Measurements from ENCODE around the gene CEP57. TPM values are rescaled to one million over a fixed set of nuclear protein-coding genes. Genes with fewer than 3 reads are reported as not detected.

Gene CEP57
- polyA plus RNA-seq, 2 of the 4 experiments (the other 2 are of a cell fraction) = 19.9 to 47.3 TPM

- CTCF ChIA-PET = no interaction called here
- DNase-seq (ENCODE audit: low read depth in 1 of 2, low spot score in 1 of 2) (no peak), ATAC-seq (no peak), FAIRE-seq (no peak)
- WGBS (ENCODE audit: missing lambda C conversion rate) = 37% methylated on average over 2 of the region's 2 CpGs
- Histone ChIP-seq H3K4me1 (peaks cover 6% of the 10 kb centered on the region; the same call in 2 of the 3 replicates), H3K4me2 (no peak overlapping the region), H3K9me3 (no peaks in the 10 kb centered on the region), H3K4me3 (no peak overlapping the region), H3K27ac (no peak overlapping the region)
- POLR2A ChIA-PET = no interaction called here
- no peak for TF ChIP-seq EP300 (IDR thresholded peaks at IDR 0.05)
- TF ChIP-seq SREBF2 (IDR thresholded peaks at IDR 0.05) = no peak
- TF ChIP-seq ATOH8 (CRISPR knock-in tag; IDR thresholded peaks at IDR 0.05; ENCODE audit: low read depth) = no peak
- no peak for TF ChIP-seq MAX (IDR thresholded peaks at IDR 0.05)
Measured at GRCh38 chr11:95831198-95831883, 41.0 kb downstream of the CEP57 start.

GRCh38 chr11:95832763-95833162 lies 42.5 kb downstream of the CEP57 start:
- DNase-seq (ENCODE audit: low read depth in 1 of 2, low spot score in 1 of 2) = no peak
- no peak for ATAC-seq
- 68% methylated on average over 3 of the region's 3 CpGs for WGBS (ENCODE audit: missing lambda C conversion rate)
- Histone ChIP-seq H3K4me1 (peaks cover 6% of the 10 kb centered on the region; the same call in 2 of the 3 replicates), H3K9me3 (no peaks in the 10 kb centered on the region), H3K4me3 (no peak overlapping the region), H3K27ac (no peak overlapping the region), H3K4me2 (no peak overlapping the region)
- no peak for FAIRE-seq
- POLR2A ChIA-PET = interaction anchor here (0.6 kb wide), 1 partner anchor 18 kb away, joined by 5 read pairs; no protein-coding TSS in a partner anchor
- TF ChIP-seq HEYL (CRISPR knock-in tag; IDR thresholded peaks at IDR 0.05) (no peak), KDM5A (IDR thresholded peaks at IDR 0.05) (no peak), RCOR1 (IDR thresholded peaks at IDR 0.05; ENCODE audit: low read depth, low read length) (no peak), EP300 (IDR thresholded peaks at IDR 0.05) (no peak), BHLHE40 (IDR thresholded peaks at IDR 0.05; ENCODE audit: low read depth, low read length) (no peak), POLR2AphosphoS2 (conservative IDR thresholded peaks at IDR 0.05; ENCODE audit: low read length) (no peak), HES2 (IDR thresholded peaks at IDR 0.05) (no peak), CBX2 (IDR thresholded peaks at IDR 0.05; ENCODE audit: borderline replicate concordance, low read depth) (no peak), HDAC2 (IDR thresholded peaks at IDR 0.05) (no peak), NPAS2 (CRISPR knock-in tag; IDR thresholded peaks at IDR 0.05; ENCODE audit: borderline replicate concordance) (no peak), RFX5 (IDR thresholded peaks at IDR 0.05) (no peak), CEBPB (IDR thresholded peaks at IDR 0.05) (no peak), SMC3 (IDR thresholded peaks at IDR 0.05) (no peak), HMGXB4 (CRISPR knock-in tag; IDR thresholded peaks at IDR 0.05; ENCODE audit: borderline replicate concordance) (no peak), GATA3 (IDR thresholded peaks at IDR 0.05; ENCODE audit: borderline replicate concordance) (no peak), ZFP36 (IDR thresholded peaks at IDR 0.05; ENCODE audit: borderline replicate concordance, partially characterized antibody) (no peak), BCL3 (IDR thresholded peaks at IDR 0.05) (no peak), CHD2 (IDR thresholded peaks at IDR 0.05; ENCODE audit: low read length, partially characterized antibody) (no peak), HOXA7 (CRISPR knock-in tag; IDR thresholded peaks at IDR 0.05) (no peak), HOXB5 (CRISPR knock-in tag; IDR thresholded peaks at IDR 0.05) (no peak)
- CTCF ChIA-PET = interaction anchor here (0.7 to 6.1 kb wide), 4 partner anchors 9 to 562 kb away, joined by 3 to 38 read pairs (median 3); no protein-coding TSS in a partner anchor
